AG04450 (cell line): Measurements from ENCODE around the gene PBXIP1. TPM values are rescaled to one million over a fixed set of nuclear protein-coding genes. Genes with fewer than 3 reads are reported as not detected.
A peak's percentile ranks its signal among the peaks of the same experiment; 100 is the strongest.
"Not testable (repeated sequence)": the region's sequence is repeated elsewhere in the genome, so short reads cannot be mapped to it uniquely, and the experiment has no call there.

Source experiments
- CTCF ChIA-PET: fragments of 300-600, 350-600 bp; formaldehyde crosslinking; extraction: SDS; loops from one replicate; lab custom pipeline; 2022; ENCODE audit warnings: antibody characterized with exemption, inconsistent platforms; lab: Charles Lee
- POLR2A ChIA-PET: fragments of 350-600 bp; formaldehyde crosslinking; extraction: SDS; loops from one replicate; lab custom pipeline; 2021; ENCODE audit warnings: antibody characterized with exemption, inconsistent platforms; lab: Yijun Ruan, JAX
- DNase-seq: peaks from one replicate; pipeline ENCODE4 v3.0.0-alpha.2; 2011; ENCODE audit warnings: low read depth, low spot score
- H3K27ac ChIP-seq: one replicate; pipeline ENCODE4 v1.5.1; 2012; ENCODE audit warnings: low read depth, low read length, control low read depth
- H3K27me3 ChIP-seq: one replicate; pipeline ENCODE4 v1.6.0; 2012; ENCODE audit warnings: low read length; ENCODE audit not compliant: control insufficient read depth, insufficient read depth
- H3K4me3 ChIP-seq: 2 replicates; pipeline ENCODE4 v1.5.1; 2011; ENCODE audit warnings: mild to moderate bottlenecking, low read depth, low read length, control low read depth
- H3K9me3 ChIP-seq: 2 replicates; pipeline ENCODE4 v1.5.1; 2012; ENCODE audit warnings: low read length; ENCODE audit not compliant: control insufficient read depth, insufficient read depth
- CTCF ChIP-seq: IDR thresholded peaks from 2 replicates; pipeline ENCODE4 v1.5.1; 2011; ENCODE audit warnings: low read depth, low read length, control low read depth, inconsistent platforms
- polyA plus RNA-seq: library from polyadenylated mRNA; depleted of rRNA; stranded (reverse); fragments of >200 nt; gene quantifications from 2 replicates; pipeline ENCODE4 v1.2.3, GENCODE V29; 2011

PBXIP1 gene
- polyA plus RNA-seq, 1 experiment = 72.2 TPM

DNA sequence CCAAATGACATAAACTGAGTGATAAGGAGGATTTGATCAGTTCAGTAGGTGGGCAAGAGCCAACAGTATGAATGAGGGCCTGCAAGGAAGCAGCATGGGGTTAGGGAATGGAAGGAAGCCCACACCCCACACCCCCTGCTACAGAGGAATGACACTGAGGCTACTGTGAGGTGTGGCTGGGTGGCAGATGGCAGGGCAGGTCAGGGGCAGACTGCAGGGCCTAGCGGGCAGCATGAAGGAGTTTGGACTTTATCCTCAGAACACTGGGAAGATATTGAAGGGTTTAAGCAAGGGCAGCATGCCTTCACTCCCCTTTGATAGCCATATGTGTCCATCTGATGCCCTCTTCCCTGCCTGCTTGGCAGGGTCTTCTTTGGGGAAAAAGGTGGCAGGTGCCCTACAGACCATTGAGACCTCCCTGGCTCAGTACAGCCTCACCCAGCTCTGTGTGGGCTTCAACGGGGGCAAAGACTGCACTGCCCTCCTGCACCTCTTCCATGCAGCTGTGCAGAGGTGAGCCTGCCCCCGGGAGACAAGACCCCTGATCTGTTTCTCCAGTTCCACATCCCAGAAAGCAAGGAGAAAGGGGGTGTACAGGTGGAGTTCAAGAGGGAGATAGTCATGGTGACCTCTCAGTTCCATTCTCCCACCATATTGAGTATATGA, 33.4 kb upstream of the PBXIP1 start:
- POLR2A ChIA-PET = no interaction called here

DNA sequence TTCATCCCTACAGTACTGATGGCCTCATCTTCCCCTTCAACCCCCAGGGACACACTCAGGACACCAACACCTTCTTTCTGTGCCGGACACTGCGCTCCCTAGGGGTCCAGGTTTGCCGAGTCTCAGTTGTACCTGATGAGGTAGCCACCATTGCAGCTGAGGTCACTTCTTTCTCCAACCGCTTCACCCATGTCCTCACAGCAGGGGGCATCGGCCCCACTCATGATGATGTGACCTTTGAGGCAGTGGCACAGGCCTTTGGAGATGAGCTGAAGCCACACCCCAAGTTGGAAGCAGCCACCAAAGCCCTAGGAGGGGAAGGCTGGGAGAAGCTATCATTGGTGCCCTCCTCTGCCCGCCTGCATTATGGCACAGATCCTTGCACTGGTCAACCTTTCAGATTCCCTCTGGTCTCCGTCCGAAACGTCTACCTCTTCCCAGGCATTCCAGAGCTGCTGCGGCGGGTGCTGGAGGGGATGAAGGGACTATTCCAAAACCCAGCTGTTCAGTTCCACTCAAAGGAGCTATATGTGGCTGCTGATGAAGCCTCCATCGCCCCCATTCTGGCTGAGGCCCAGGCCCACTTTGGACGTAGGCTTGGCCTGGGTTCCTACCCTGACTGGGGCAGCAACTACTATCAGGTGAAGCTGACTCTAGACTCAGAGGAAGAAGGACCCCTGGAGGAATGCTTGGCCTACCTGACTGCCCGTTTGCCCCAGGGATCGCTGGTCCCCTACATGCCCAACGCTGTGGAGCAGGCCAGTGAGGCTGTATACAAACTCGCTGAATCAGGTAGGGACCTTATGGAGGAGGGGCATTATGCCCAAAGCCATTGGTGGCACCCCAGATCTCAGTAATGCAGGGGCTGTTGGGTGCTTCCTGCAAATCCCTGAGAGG, 32.4 kb upstream of the PBXIP1 start:
- TF ChIP-seq CTCF = 0 out of 2 replicates have a peak, but pooled peaks have one; percentile 1
- DNase-seq = no peak
- Histone ChIP-seq H3K27me3 (no peaks in the 10 kb centered on the region), H3K9me3 (no peaks in the 10 kb centered on the region), H3K27ac (no peak overlapping the region), H3K4me3 (no peak overlapping the region)
- ChIA-PET CTCF (interaction anchor here (1.5 to 1.7 kb wide), 2 partner anchors 11 to 74 kb away, joined by 6 to 8 read pairs; no protein-coding TSS in a partner anchor), POLR2A (interaction anchor here (0.6 kb wide), 1 partner anchor 7 kb away, joined by 7 read pairs; no protein-coding TSS in a partner anchor)

More for the DNA sequence above, 33.4 kb upstream of the PBXIP1 start:
- no peak overlapping the region for H3K4me3 ChIP-seq
- no peak for DNase-seq
- CTCF ChIA-PET = interaction anchor here (1.7 kb wide), 1 partner anchor 10 kb away, joined by 8 read pairs; no protein-coding TSS in a partner anchor
- TF ChIP-seq CTCF = no peak
- H3K9me3 ChIP-seq = no peaks in the 10 kb centered on the region
- H3K27ac ChIP-seq = no peak overlapping the region
- no peaks in the 10 kb centered on the region for H3K27me3 ChIP-seq

DNA sequence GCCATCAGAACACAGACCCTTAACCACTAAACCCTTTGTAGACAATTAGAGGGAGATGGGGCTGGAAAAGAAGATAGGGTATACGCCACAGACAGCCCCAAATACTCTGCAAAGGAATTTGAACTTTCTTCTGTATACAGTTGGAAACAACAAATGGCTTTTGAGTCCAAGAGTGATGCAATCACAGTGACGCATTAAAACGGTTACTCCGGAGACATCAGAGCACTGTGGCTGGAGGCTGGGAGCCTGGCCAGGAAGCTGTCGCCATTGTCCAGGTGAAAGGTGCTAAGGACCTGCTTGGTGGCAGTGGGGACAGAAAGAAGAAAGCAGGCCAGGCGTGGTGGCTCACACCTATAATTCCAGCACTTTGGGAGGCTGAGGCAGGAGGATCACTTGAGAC, 31.4 kb upstream of the PBXIP1 start:
- CTCF ChIA-PET = interaction anchor here (0.8 to 1.5 kb wide), 3 partner anchors 8 to 75 kb away, joined by 3 to 10 read pairs (median 6); no protein-coding TSS in a partner anchor
- Histone ChIP-seq H3K9me3 (no peaks in the 10 kb centered on the region), H3K27ac (no peak overlapping the region), H3K27me3 (no peaks in the 10 kb centered on the region), H3K4me3 (no peak overlapping the region)
- DNase-seq = no peak
- POLR2A ChIA-PET = interaction anchor here (0.6 kb wide), 1 partner anchor 8 kb away, joined by 7 read pairs; no protein-coding TSS in a partner anchor
- no peak for TF ChIP-seq CTCF

- H3K4me3 ChIP-seq, POLR2A ChIA-PET, DNase-seq, H3K9me3 ChIP-seq, H3K27ac ChIP-seq, H3K27me3 ChIP-seq: not testable (repeated sequence)
- CTCF ChIA-PET = interaction anchor here (0.6 to 1.4 kb wide), 4 partner anchors 9 to 31 kb away, joined by 3 to 10 read pairs (median 4); no protein-coding TSS in a partner anchor
These were observed 30.8 kb upstream of the PBXIP1 start for GRCh38 chr1:154986736-154987135.

GRCh38 chr1:154983776-154984466, 28.0 kb upstream of the PBXIP1 start:
- H3K4me3 ChIP-seq = peak overlapping the region; percentile 86
- POLR2A ChIA-PET = interaction anchor here (0.7 to 1.6 kb wide), 3 partner anchors 8 to 13 kb away, joined by 5 to 10 read pairs (median 10); partner anchors contain the start of gene SHC1
- TF ChIP-seq CTCF = no peak
- CTCF ChIA-PET = interaction anchor here (0.6 to 3.3 kb wide), 8 partner anchors 9 to 658 kb away, joined by 3 to 27 read pairs (median 6); partner anchors contain the start of gene LENEP
- no peaks in the 10 kb centered on the region for H3K27me3 ChIP-seq
- H3K27ac ChIP-seq = no peak overlapping the region
- H3K9me3 ChIP-seq = no peaks in the 10 kb centered on the region
- no peak for DNase-seq
